GM21576 (cell line): ENCODE measurements around the gene TCEAL3.
"Not testable (repeated sequence)": the region's sequence is repeated elsewhere in the genome, so short reads cannot be mapped to it uniquely, and the experiment has no call there.

Source experiments
- ATAC-seq: cut with Tn5 transposase; IDR thresholded peaks from one replicate; pipeline ENCODE4 v1.9.1; 2021; ENCODE audit warnings: mild to moderate bottlenecking, moderate library complexity; ENCODE audit not compliant: unreplicated experiment

Gene TCEAL3

GRCh38 chrX:103624111-103624510, 16.3 kb downstream of the TCEAL3 start:
- no peak for ATAC-seq

GRCh38 chrX:103626855-103627254, 19.1 kb downstream of the TCEAL3 start:
- ATAC-seq: no peak

- ATAC-seq: peak; percentile 54
Observed at GRCh38 chrX:103628386-103629317, 20.9 kb downstream of the TCEAL3 start, which contains the start of gene TCEAL1. Gene TCEAL1, plus strand, starts transcription at chrX:103628975. Its CDS starts 942 bp downstream, at chrX:103629917.

GRCh38 chrX:103629318-103630170, 21.8 kb downstream of the TCEAL3 start:
- peak; percentile 41 for ATAC-seq

GRCh38 chrX:103630171-103630511, 22.4 kb downstream of the TCEAL3 start:
- no peak for ATAC-seq

DNA sequence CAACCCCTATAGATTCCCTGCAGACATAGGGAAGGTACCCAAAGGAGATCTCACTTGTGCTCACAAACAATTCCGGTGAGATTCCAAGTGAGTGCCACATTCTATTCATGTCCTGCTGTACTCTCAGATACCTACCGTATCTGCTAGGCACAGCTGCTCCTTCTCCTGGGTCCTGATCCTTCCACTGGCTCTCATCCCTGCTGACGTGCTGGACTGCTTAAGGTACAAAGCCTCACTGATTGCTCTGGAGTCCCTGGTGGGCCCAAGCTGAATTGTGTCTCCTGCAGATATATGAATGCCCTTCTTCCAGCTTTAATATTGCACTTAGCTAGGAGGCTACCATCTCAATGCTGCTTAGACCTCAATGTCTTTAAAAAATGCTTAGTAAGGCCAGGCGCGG, 23.4 kb downstream of the TCEAL3 start:
- no peak for ATAC-seq

DNA sequence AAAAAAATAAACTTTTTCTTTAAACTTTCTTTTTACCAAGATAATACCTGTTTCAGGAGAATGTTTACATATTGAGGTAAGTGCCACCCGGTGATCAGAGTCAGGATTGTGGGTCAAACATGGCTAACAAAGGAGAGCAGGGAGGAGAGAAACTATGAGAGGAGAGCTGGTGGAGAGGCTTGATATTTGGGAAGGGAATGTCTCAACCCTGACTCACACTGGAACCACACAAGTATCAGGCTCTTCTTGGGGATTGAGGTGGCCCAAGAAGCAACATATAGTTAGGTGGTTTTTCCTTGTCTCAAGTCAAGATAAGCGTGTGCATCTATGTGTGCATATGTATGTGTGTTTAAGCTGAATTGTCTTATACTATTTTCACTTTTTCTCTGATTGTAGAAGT, 27.7 kb downstream of the TCEAL3 start:
- no peak for ATAC-seq

DNA sequence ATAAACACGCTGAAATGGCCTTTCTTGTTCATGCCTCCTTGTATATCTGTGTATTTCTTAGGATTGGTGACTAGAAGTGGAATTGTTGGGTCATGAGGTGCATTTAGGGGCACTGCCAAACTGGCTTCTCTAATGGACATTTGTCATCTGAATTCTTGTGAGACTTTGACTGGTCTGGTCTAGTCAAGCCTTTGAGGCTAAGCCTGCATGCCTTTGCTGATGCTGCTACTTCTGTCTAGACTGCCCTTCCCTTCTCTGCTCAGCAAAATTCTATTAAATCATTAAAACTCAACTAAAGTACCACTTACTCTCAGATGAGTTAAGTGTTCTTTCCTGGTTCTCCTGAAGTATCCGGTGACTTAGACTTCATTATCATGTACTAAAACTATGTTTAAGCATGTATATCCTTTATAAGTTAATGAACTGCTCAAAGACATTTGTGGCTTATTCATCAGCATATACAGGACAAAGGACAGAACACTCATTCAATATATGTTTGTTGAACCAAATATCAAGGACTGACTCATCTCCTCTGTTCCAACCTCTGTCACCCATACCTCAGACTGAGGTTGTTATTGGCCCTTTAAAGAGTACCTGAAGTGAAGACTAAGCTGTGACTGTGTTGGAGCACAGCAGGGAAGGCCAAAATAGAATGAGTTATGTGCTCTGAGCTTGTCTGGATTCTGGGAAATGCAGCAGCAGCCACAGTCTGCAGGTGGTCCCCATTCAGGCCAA, 30.0 kb downstream of the TCEAL3 start:
- no peak for ATAC-seq

GRCh38 chrX:103638479-103639346, 30.9 kb downstream of the TCEAL3 start:
- ATAC-seq: not testable (repeated sequence)

GRCh38 chrX:103640401-103641155, 32.8 kb downstream of the TCEAL3 start:
- ATAC-seq: no peak

DNA sequence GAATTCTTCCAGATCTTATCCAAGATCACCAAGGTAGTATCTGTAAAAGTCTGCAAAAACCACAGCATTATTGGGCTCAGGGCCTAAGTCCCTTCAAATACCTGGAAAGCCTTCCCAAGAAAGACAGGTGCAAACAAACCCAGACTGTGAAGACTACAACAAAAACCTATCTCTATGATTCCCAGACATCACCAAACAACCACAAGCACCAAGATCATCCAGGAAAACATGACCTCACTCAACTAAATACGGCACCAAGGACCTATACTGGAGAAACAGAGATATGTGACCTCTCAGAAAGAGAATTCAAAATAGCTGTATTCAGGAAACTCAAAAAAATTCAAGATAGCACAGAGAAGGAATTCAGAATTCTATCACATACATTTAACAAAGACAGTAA, 36.4 kb downstream of the TCEAL3 start:
- no peak for ATAC-seq

- ATAC-seq: no peak
Observed at GRCh38 chrX:103647630-103648029, 39.9 kb downstream of the TCEAL3 start.

DNA sequence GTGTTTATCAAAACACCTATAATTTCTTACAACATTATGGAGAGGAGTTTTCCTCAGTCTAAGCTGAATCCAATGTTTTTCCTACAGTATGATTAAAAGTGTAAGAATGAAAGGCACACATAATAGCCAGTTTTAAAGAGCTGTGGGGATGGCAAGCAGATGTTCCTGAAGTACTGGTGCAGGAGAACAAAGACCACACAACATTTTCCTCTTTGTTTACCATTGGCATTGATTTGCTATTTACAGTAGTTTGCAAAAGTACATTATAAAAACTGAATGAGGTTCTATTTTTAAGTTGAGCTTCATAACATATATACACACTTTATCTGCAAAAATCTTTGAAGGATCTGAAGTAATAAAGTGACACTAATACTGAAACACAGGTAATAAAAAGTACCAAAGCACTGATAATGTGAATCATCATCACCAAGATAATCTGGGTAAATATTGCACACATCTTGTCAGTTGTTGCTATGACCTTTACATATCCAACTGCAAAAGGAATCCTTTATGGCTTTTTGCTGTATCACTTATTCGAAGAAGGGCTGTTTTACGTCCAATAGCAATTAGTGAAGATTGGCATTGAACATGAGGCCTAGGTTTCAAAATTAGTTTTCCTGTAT, 43.5 kb downstream of the TCEAL3 start:
- ATAC-seq: no peak

DNA sequence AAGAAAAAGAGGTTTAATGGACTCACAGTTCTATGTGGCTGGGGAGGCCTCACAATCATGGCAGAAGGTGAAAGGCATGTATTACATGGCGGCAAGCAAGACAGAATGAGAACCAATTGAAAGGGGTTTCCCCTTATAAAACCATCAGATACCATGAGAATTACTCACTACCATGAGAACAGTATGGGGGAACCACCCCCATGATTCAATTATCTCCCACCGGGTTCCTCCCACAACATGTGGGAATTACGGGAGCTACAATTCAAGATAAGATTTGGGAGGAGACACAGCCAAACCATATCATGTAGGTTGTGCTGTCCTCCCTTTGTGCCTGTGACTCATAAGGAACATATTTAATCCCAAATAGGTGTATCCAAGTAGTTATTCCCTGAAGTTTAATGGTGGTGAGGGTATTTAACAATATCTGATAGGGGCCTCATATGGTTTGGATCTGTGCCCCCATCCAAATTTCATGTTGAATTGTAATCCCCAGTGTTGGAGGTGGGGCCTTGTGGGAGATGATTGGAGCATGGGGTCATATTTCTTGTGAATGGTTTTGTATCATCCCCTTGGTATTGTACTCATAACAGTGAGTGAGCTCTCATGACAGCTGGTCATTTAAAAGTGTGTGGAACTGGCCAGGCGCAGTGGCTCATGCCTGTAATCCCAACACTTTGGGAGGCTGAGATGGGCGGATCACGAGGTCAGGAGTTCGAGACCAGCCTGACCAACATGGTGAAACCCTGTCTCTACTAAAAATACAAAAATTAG, 47.7 kb downstream of the TCEAL3 start:
- ATAC-seq: not testable (repeated sequence)

DNA sequence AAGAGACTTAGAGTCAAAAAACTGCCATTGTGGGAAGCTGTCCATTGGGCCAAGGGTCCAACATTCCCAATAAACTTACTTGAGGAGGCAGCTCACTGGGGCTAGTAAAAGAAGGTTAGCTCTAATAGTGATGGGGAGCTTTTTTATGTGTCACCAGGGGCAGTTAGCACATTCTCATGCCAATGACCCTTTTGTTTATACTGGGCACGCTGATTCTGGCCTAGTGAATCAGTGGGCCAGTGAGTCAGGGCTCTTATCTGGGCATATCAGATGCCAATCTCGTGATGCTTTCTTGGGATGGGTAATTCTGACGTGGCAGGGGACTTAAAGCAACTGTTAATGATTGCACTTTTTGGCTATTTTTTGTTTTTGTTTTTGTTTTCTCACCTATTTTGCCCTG, 48.9 kb downstream of the TCEAL3 start:
- no peak for ATAC-seq

DNA sequence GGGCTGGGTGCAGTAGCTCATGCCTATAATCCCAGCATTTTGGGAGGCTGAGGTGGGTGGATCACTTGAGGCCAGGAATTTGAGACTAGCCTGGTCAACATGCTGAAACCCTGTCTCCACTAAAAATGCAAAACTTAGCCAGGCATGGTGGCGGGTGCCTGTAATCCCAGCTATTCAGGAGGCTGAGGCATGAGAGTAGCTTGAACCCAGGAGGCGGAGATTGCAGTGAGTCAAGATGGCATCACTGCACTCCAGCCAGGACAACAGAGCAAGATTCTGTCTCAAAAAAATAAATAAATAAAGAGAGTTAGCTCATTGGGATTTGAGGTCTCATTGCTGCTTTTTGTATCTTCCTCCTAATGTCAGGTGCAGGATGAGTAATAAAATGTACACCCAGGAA, 49.3 kb downstream of the TCEAL3 start:
- not testable (repeated sequence) for ATAC-seq

DNA sequence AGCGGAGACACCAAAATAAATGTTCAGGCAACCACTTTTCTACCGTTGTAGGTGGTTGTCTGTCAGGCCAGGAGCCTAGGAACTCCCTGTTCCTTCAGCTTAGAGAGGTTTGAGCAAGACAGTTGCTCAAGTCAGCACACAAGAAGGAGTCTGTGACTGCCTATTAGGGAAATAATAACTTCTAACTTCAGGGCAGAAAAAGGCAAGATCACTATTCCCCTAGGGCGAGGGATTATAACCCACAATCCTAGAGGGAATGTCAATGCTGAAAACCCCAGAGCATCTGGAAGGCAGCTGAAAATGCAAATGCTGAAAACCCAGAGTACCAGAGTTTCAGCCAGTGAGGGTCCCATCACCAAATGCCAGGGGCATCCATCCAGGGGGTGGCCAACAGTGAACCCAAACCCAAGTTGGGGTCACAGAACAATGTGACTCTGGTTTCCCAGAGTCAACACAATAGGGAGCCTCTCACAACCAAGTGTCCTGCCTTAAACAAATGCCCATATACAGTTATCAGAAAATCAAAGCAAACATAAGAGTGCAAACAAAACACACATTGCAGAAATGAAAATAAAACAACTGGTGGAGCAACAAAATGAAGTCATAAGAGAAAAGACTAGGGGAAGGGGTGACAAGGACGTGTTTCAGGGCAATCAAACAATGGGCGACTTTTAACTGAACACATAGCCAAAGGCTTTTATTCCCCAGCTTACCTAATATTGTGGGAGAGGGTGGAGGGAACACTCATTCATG, 51.1 kb downstream of the TCEAL3 start:
- no peak for ATAC-seq
